NT2/D1 (cell line): ENCODE data around the gene RNF180.

Experiments
- DNase-seq: peaks from one replicate; pipeline ENCODE4 v3.0.0-alpha.2; 2011; ENCODE audit warnings: low read depth, low spot score
- H3K27me3 ChIP-seq: 2 replicates; pipeline ENCODE4 v1.6.0; 2011; ENCODE audit warnings: mild to moderate bottlenecking; ENCODE audit not compliant: insufficient read length, insufficient read depth
- H3K36me3 ChIP-seq: 2 replicates; pipeline ENCODE4 v1.6.1; 2011; ENCODE audit warnings: mild to moderate bottlenecking, low read length, mixed read lengths; ENCODE audit not compliant: insufficient read depth, insufficient read length
- H3K4me1 ChIP-seq: 2 replicates; pipeline ENCODE4 v1.5.1; 2011; ENCODE audit not compliant: insufficient read depth, insufficient read length
- H3K4me3 ChIP-seq: 2 replicates; pipeline ENCODE4 v1.5.1; 2011; ENCODE audit warnings: low read depth; ENCODE audit not compliant: insufficient read length
- H3K9ac ChIP-seq: 2 replicates; pipeline ENCODE4 v1.6.0; 2011; ENCODE audit warnings: low read depth; ENCODE audit not compliant: insufficient read length
- H3K9me3 ChIP-seq: 2 replicates; pipeline ENCODE4 v1.5.1; 2011; ENCODE audit warnings: mild to moderate bottlenecking, low read length; ENCODE audit not compliant: insufficient read depth
- SUZ12 ChIP-seq: IDR thresholded peaks from 2 replicates; pipeline ENCODE4 v1.6.1; 2011; ENCODE audit not compliant: insufficient read length, insufficient read depth; ENCODE audit errors: extremely low read depth
- YY1 ChIP-seq: IDR thresholded peaks from 2 replicates; pipeline ENCODE4 v1.6.1; 2011; ENCODE audit not compliant: insufficient read length, insufficient read depth
- ZNF274 ChIP-seq: IDR thresholded peaks from 2 replicates; pipeline ENCODE4 v1.6.1; 2011; ENCODE audit warnings: mild to moderate bottlenecking, low read depth, low read length

RNF180 gene

GRCh38 chr5:64199425-64199824 lies 33.8 kb downstream of the RNF180 start:
- no peaks in the 10 kb centered on the region for H3K27me3 ChIP-seq
- no peaks in the 10 kb centered on the region for H3K9me3 ChIP-seq
- no peaks in the 10 kb centered on the region for H3K4me1 ChIP-seq
- H3K9ac ChIP-seq, result no peak overlapping the region
- no peak overlapping the region for H3K4me3 ChIP-seq
- no peaks in the 10 kb centered on the region for H3K36me3 ChIP-seq
- DNase-seq, result no peak
- no peak for TF ChIP-seq SUZ12
- TF ChIP-seq ZNF274, result no peak
- TF ChIP-seq YY1, result no peak

- no peak overlapping the region for H3K9ac ChIP-seq
- H3K36me3 ChIP-seq, result no peaks in the 10 kb centered on the region
- no peak for DNase-seq
- H3K4me3 ChIP-seq, result no peak overlapping the region
- no peaks in the 10 kb centered on the region for H3K9me3 ChIP-seq
- H3K4me1 ChIP-seq, result no peaks in the 10 kb centered on the region
- no peaks in the 10 kb centered on the region for H3K27me3 ChIP-seq
- no peak for TF ChIP-seq ZNF274
- no peak for TF ChIP-seq YY1
- TF ChIP-seq SUZ12, result no peak
These were observed 36.4 kb downstream of the RNF180 start for GRCh38 chr5:64201996-64202395.

GRCh38 chr5:64206653-64207052 lies 41.0 kb downstream of the RNF180 start:
- no peak overlapping the region for H3K9ac ChIP-seq
- TF ChIP-seq YY1, result no peak
- TF ChIP-seq SUZ12, result no peak
- no peak for TF ChIP-seq ZNF274
- no peaks in the 10 kb centered on the region for H3K27me3 ChIP-seq
- H3K4me1 ChIP-seq, result no peaks in the 10 kb centered on the region
- no peaks in the 10 kb centered on the region for H3K36me3 ChIP-seq
- DNase-seq, result no peak
- no peaks in the 10 kb centered on the region for H3K9me3 ChIP-seq
- H3K4me3 ChIP-seq, result no peak overlapping the region

GRCh38 chr5:64207978-64208377 lies 42.3 kb downstream of the RNF180 start:
- H3K4me3 ChIP-seq, result no peak overlapping the region
- no peak for TF ChIP-seq YY1
- no peak for TF ChIP-seq ZNF274
- no peak for TF ChIP-seq SUZ12
- H3K4me1 ChIP-seq, result no peaks in the 10 kb centered on the region
- H3K9ac ChIP-seq, result no peak overlapping the region
- DNase-seq, result no peak
- H3K27me3 ChIP-seq, result no peaks in the 10 kb centered on the region
- no peaks in the 10 kb centered on the region for H3K36me3 ChIP-seq
- no peaks in the 10 kb centered on the region for H3K9me3 ChIP-seq

- H3K4me1 ChIP-seq, result no peaks in the 10 kb centered on the region
- no peak overlapping the region for H3K9ac ChIP-seq
- H3K9me3 ChIP-seq, result no peaks in the 10 kb centered on the region
- H3K36me3 ChIP-seq, result no peaks in the 10 kb centered on the region
- no peak for TF ChIP-seq ZNF274
- no peak for TF ChIP-seq YY1
- no peak for TF ChIP-seq SUZ12
- H3K27me3 ChIP-seq, result no peaks in the 10 kb centered on the region
- no peak overlapping the region for H3K4me3 ChIP-seq
- no peak for DNase-seq
These were observed 43.7 kb downstream of the RNF180 start for GRCh38 chr5:64209353-64209752.

- H3K36me3 ChIP-seq, result no peaks in the 10 kb centered on the region
- no peaks in the 10 kb centered on the region for H3K4me1 ChIP-seq
- H3K9me3 ChIP-seq, result no peaks in the 10 kb centered on the region
- no peak for DNase-seq
- TF ChIP-seq SUZ12 (no peak), YY1 (no peak), ZNF274 (no peak)
- no peak overlapping the region for H3K9ac ChIP-seq
- no peak overlapping the region for H3K4me3 ChIP-seq
- no peaks in the 10 kb centered on the region for H3K27me3 ChIP-seq
These were observed 45.2 kb downstream of the RNF180 start for GRCh38 chr5:64210866-64211265.

- Histone ChIP-seq H3K36me3 (no peaks in the 10 kb centered on the region), H3K9ac (no peak overlapping the region), H3K4me3 (no peak overlapping the region), H3K9me3 (no peaks in the 10 kb centered on the region), H3K4me1 (no peaks in the 10 kb centered on the region), H3K27me3 (no peaks in the 10 kb centered on the region)
- TF ChIP-seq YY1, result no peak
- TF ChIP-seq ZNF274, result no peak
- TF ChIP-seq SUZ12, result no peak
- no peak for DNase-seq
These were observed 47.4 kb downstream of the RNF180 start for GRCh38 chr5:64213011-64213410.

- Histone ChIP-seq H3K36me3 (no peaks in the 10 kb centered on the region), H3K4me1 (no peaks in the 10 kb centered on the region), H3K4me3 (no peak overlapping the region), H3K9me3 (no peaks in the 10 kb centered on the region), H3K9ac (no peak overlapping the region), H3K27me3 (no peaks in the 10 kb centered on the region)
- TF ChIP-seq SUZ12 (no peak), YY1 (no peak)
- DNase-seq, result no peak
These were observed 47.9 kb downstream of the RNF180 start for GRCh38 chr5:64213531-64213930.
